A549 (cell line): ENCODE measurements around the gene RHEB. TPM values are rescaled to one million over a fixed set of nuclear protein-coding genes. Genes with fewer than 3 reads are reported as not detected.

Experiments
- ATAC-seq, 2 experiments: fragments of 200-7000 bp in 1 of 2; fragments of >200 bp in 1 of 2; cut with Nextera tagmentation in 1 of 2; cut with Tn5 transposase in 1 of 2; 3 replicates each; pipeline versions ENCODE4 v1.8.0 to v1.9.1; 2018 to 2020; ENCODE audit warnings: mild to moderate bottlenecking in 1 of 2, moderate library complexity in 1 of 2
- CTCF ChIA-PET: fragments of 300-600 bp; sonication (Branson Sonifier 250); formaldehyde crosslinking; extraction: SDS; loops from one replicate; lab custom pipeline; 2021; ENCODE audit warnings: antibody characterized with exemption, inconsistent platforms; lab: Yijun Ruan, JAX
- POLR2A ChIA-PET: fragments of 350-600 bp; formaldehyde crosslinking; extraction: SDS; loops from one replicate; lab custom pipeline; 2021; ENCODE audit warnings: antibody characterized with exemption, inconsistent platforms; lab: Yijun Ruan, JAX
- DNase-seq, 2 experiments: peaks; one replicate each; pipeline versions ENCODE4 v3.0.0 to v3.0.0-alpha.2; 2011 to 2016; ENCODE audit warnings: low read depth in 1 of 2, low spot score in 1 of 2
- FAIRE-seq: peaks from 2 replicates; lab custom pipeline; 2011; peaks lifted over from hg19 to GRCh38; lab: Jason Lieb, UNC
- H3K27ac ChIP-seq, 2 experiments: fragments of >200 bp; sonication (Bioruptor Twin); formaldehyde crosslinking; 3 replicates each; pipeline ENCODE4 v1.5.1; 2016 to 2017
- H3K4me1 ChIP-seq: fragments of >200 bp; sonication (Bioruptor Twin); formaldehyde crosslinking; 3 replicates; pipeline ENCODE4 v1.6.1; 2016
- H3K4me2 ChIP-seq: fragments of >200 bp; sonication (Bioruptor Twin); formaldehyde crosslinking; 3 replicates; pipeline ENCODE4 v1.6.1; 2016
- H3K4me3 ChIP-seq: fragments of >200 bp; sonication (Bioruptor Twin); formaldehyde crosslinking; 3 replicates; pipeline ENCODE4 v1.5.1; 2016
- H3K9me3 ChIP-seq: fragments of >200 bp; sonication (Bioruptor Twin); formaldehyde crosslinking; 3 replicates; pipeline ENCODE4 v1.6.1; 2016
- BHLHE40 ChIP-seq: IDR thresholded peaks from 2 replicates; pipeline ENCODE4 v1.6.1; 2012; ENCODE audit warnings: low read depth, low read length, inconsistent platforms
- CBX2 ChIP-seq: fragments of 200-600 bp; sonication (generic); IDR thresholded peaks from 2 replicates; pipeline ENCODE4 v1.6.1; 2016; ENCODE audit warnings: low read depth, mild to moderate bottlenecking, borderline replicate concordance
- CHD2 ChIP-seq: fragments of 150-350 bp; IDR thresholded peaks from 2 replicates; pipeline ENCODE4 v1.6.1; 2014; ENCODE audit warnings: low read length; ENCODE audit not compliant: partially characterized antibody
- EHMT2 ChIP-seq: fragments of 200-600 bp; sonication (generic); IDR thresholded peaks from 2 replicates; pipeline ENCODE4 v1.6.1; 2016; ENCODE audit warnings: antibody characterized with exemption, low read depth, mild to moderate bottlenecking, moderate library complexity
- EP300 ChIP-seq, 2 experiments: fragments of >200 bp; sonication (Bioruptor Twin); formaldehyde crosslinking; IDR thresholded peaks; 2 replicates in 1 of 2; 3 replicates in 1 of 2; pipeline ENCODE4 v1.6.1; 2016 to 2017
- FOSB ChIP-seq: fragments of 250-450 bp; sonication (Bioruptor Pico); IDR thresholded peaks from 2 replicates; pipeline ENCODE4 v1.5.0; 2020; ENCODE audit warnings: mild to moderate bottlenecking, moderate library complexity
- FOSL2 ChIP-seq, 2 experiments: fragments of 450-650 bp in 1 of 2; fragments of >200 bp in 1 of 2; sonication (Bioruptor Twin) in 1 of 2; formaldehyde crosslinking; IDR thresholded peaks; 2 replicates each; pipeline versions ENCODE4 v1.5.0 to v1.6.1; 2016 to 2020; ENCODE audit warnings: mild to moderate bottlenecking in 1 of 2, moderate library complexity in 1 of 2
- HDAC2 ChIP-seq: fragments of 200-600 bp; sonication (generic); IDR thresholded peaks from 2 replicates; pipeline ENCODE4 v1.6.1; 2016
- JUN ChIP-seq, 2 experiments: fragments of >200 bp; sonication (Bioruptor Twin); formaldehyde crosslinking; IDR thresholded peaks; 2 replicates in 1 of 2; 3 replicates in 1 of 2; pipeline ENCODE4 v1.6.1; 2016 to 2017
- JUNB ChIP-seq: fragments of >200 bp; sonication (Bioruptor Twin); formaldehyde crosslinking; IDR thresholded peaks from 2 replicates; pipeline ENCODE4 v1.6.1; 2016
- KDM1A ChIP-seq: fragments of 200-600 bp; sonication (generic); IDR thresholded peaks from 2 replicates; pipeline ENCODE4 v1.6.1; 2016; ENCODE audit warnings: low read depth, mild to moderate bottlenecking
- MYC ChIP-seq: IDR thresholded peaks from 2 replicates; pipeline ENCODE4 v1.6.1; 2012; ENCODE audit warnings: mild to moderate bottlenecking, inconsistent platforms, low read length, improper control_type of control experiment, borderline replicate concordance
- POLR2A ChIP-seq: IDR thresholded peaks from 2 replicates; pipeline ENCODE4 v1.6.1; 2012; ENCODE audit warnings: mild to moderate bottlenecking, low read length
- RCOR1 ChIP-seq: fragments of 150-350 bp; IDR thresholded peaks from 2 replicates; pipeline ENCODE4 v1.6.1; 2014; ENCODE audit warnings: antibody characterized with exemption, low read length, low read depth
- RNF2 ChIP-seq: fragments of 200-600 bp; sonication (generic); IDR thresholded peaks from 2 replicates; pipeline ENCODE4 v1.6.1; 2016; ENCODE audit warnings: low read depth, mild to moderate bottlenecking, antibody characterized with exemption, moderate library complexity, borderline replicate concordance
- SMC3 ChIP-seq: fragments of >200 bp; sonication (Bioruptor Twin); formaldehyde crosslinking; IDR thresholded peaks from 3 replicates; pipeline ENCODE4 v1.6.1; 2018; ENCODE audit warnings: inconsistent platforms
- SREBF2 ChIP-seq: fragments of 450-650 bp; IDR thresholded peaks from 2 replicates; pipeline ENCODE4 v1.6.1; 2014; ENCODE audit warnings: mild to moderate bottlenecking, moderate library complexity
- ZC3H11A ChIP-seq: fragments of 450-650 bp; IDR thresholded peaks from 2 replicates; pipeline ENCODE4 v1.6.1; 2014; ENCODE audit warnings: antibody characterized with exemption, mild to moderate bottlenecking
- ZFP36 ChIP-seq: fragments of 450-650 bp; IDR thresholded peaks from 2 replicates; pipeline ENCODE4 v1.6.1; 2014; ENCODE audit warnings: borderline replicate concordance; ENCODE audit not compliant: partially characterized antibody
- WGBS: methylation state at CpG from one replicate; pipeline ENCODE4 v1.1.6; 2017; ENCODE audit errors: missing lambda C conversion rate; 5-methylcytosine and 5-hydroxymethylcytosine counted together
- polyA plus RNA-seq, 4 experiments: library from polyadenylated mRNA; depleted of rRNA in 3 of 4; stranded (reverse); fragments of >200 nt; fragmentation: RNase III in 1 of 4; extraction: RNeasy Plus Mini Kit Qiagen cat#74134 plus additional on column Dnase treatment in 1 of 4; gene quantifications; 2 replicates in 3 of 4; 3 replicates in 1 of 4; pipeline ENCODE4 v1.2.3, GENCODE V29; 2011 to 2017
- TF ChIP-seq, protein P1 (sequence below): IDR thresholded peaks from 2 replicates; pipeline ENCODE4 v1.6.1; 2012
- TF ChIP-seq, protein P2 (sequence below): fragments of >200 bp; sonication (Bioruptor Twin); formaldehyde crosslinking; IDR thresholded peaks from 3 replicates; pipeline ENCODE4 v1.5.1; 2016
- TF ChIP-seq, protein P3 (sequence below): fragments of 150-350 bp; IDR thresholded peaks from 2 replicates; pipeline ENCODE4 v1.6.1; 2014; ENCODE audit warnings: low read depth, mild to moderate bottlenecking, low read length
- TF ChIP-seq, protein P4 (sequence below): fragments of 250-450 bp; sonication (Bioruptor Pico); IDR thresholded peaks from 2 replicates; pipeline ENCODE4 v1.5.0; 2021; ENCODE audit warnings: mild to moderate bottlenecking, moderate library complexity, borderline replicate concordance
- TF ChIP-seq, protein P5 (sequence below): fragments of >200 bp; sonication (Bioruptor Twin); formaldehyde crosslinking; IDR thresholded peaks from 2 replicates; pipeline ENCODE4 v1.6.1; 2016
- TF ChIP-seq, protein P6 (sequence below): IDR thresholded peaks from 2 replicates; pipeline ENCODE4 v1.6.1; 2012; ENCODE audit warnings: low read depth, borderline replicate concordance

The RHEB gene
- polyA plus RNA-seq, 2 of the 4 experiments (the other 2 are of a cell fraction), result 110 to 198 TPM

DNA sequence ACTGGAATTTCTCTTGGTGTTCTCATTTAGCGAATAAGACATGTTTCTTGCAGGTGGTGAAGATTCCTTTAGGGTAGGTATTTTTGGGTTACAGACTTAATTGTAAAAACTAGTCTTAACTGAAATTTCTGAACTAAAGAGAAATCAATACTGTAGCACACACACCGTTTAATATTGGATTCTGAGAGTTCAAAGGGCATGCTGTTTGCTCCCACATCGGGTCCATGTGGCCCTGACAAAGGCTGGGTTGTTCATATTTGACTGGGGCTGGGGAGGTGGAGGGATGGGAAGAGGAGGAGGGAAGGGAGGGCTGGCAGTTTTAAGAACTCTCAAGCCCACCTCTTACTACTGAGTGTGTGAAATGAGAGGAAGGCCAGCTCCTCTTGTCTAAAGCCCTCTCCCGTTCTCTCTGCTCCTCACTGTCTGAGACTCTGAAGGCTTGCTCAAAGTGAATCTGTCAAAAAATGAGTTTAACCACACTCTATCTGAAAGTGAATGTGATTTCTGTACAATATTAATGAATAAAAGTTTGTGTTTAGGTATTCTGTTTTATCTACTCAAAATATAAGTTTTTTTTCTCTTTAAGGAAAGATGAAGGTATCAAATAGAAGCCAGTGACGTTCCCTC is 40.0 kb upstream of the RHEB start:
- Histone ChIP-seq H3K4me1 (no peaks in the 10 kb centered on the region), H3K4me3 (no peak overlapping the region), H3K27ac (no peak overlapping the region), H3K9me3 (no peaks in the 10 kb centered on the region), H3K4me2 (no peak overlapping the region)
- no peak for ATAC-seq
- DNase-seq, result no peak
- no peak for FAIRE-seq
- ChIA-PET CTCF (no interaction called here), POLR2A (no interaction called here)
- TF ChIP-seq JUNB (no peak), JUN (IDR thresholded peaks at IDR 0.05) (no peak), EHMT2 (no peak), MYC (no peak), SMC3 (no peak), RNF2 (no peak), HDAC2 (no peak), FOSB (CRISPR knock-in tag) (no peak)
- TF ChIP-seq, protein P1, sequence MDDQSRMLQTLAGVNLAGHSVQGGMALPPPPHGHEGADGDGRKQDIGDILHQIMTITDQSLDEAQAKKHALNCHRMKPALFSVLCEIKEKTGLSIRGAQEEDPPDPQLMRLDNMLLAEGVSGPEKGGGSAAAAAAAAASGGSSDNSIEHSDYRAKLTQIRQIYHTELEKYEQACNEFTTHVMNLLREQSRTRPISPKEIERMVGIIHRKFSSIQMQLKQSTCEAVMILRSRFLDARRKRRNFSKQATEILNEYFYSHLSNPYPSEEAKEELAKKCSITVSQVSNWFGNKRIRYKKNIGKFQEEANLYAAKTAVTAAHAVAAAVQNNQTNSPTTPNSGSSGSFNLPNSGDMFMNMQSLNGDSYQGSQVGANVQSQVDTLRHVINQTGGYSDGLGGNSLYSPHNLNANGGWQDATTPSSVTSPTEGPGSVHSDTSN, result no peak
- TF ChIP-seq, protein P2, sequence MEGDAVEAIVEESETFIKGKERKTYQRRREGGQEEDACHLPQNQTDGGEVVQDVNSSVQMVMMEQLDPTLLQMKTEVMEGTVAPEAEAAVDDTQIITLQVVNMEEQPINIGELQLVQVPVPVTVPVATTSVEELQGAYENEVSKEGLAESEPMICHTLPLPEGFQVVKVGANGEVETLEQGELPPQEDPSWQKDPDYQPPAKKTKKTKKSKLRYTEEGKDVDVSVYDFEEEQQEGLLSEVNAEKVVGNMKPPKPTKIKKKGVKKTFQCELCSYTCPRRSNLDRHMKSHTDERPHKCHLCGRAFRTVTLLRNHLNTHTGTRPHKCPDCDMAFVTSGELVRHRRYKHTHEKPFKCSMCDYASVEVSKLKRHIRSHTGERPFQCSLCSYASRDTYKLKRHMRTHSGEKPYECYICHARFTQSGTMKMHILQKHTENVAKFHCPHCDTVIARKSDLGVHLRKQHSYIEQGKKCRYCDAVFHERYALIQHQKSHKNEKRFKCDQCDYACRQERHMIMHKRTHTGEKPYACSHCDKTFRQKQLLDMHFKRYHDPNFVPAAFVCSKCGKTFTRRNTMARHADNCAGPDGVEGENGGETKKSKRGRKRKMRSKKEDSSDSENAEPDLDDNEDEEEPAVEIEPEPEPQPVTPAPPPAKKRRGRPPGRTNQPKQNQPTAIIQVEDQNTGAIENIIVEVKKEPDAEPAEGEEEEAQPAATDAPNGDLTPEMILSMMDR, result no peak
- 87% methylated on average over 5 of the region's 5 CpGs for WGBS

DNA sequence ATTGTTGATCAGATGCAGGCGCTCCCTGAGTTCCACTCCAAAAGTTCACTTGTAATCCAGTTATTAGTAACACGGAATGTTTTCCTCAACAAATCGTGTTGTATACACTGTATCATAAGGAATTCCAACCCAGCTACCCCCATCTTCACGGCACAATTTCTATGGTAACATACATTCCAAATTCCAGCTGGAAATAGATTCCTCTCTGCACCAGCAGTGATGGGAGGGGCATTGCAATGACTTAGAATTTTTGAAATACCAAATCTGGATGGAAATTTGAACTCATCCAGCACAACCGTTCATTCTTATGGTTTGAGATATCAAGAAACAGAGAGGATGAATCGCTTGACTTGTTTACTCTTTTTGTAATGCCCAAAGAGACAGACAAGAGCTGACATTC is 38.9 kb upstream of the RHEB start:
- H3K27ac ChIP-seq, result no peak overlapping the region
- TF ChIP-seq, protein P3, sequence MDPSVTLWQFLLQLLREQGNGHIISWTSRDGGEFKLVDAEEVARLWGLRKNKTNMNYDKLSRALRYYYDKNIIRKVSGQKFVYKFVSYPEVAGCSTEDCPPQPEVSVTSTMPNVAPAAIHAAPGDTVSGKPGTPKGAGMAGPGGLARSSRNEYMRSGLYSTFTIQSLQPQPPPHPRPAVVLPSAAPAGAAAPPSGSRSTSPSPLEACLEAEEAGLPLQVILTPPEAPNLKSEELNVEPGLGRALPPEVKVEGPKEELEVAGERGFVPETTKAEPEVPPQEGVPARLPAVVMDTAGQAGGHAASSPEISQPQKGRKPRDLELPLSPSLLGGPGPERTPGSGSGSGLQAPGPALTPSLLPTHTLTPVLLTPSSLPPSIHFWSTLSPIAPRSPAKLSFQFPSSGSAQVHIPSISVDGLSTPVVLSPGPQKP, result no peak
- TF ChIP-seq RNF2 (no peak), CBX2 (no peak), BHLHE40 (no peak), CHD2 (no peak), ZC3H11A (no peak), JUNB (no peak), POLR2A (no peak), RCOR1 (no peak), ZFP36 (no peak), EP300 (IDR thresholded peaks at IDR 0.05) (no peak), FOSL2 (IDR thresholded peaks at IDR 0.05) (no peak), FOSL2 (CRISPR knock-in tag; IDR thresholded peaks at IDR 0.05) (no peak), KDM1A (no peak), SREBF2 (no peak)
- TF ChIP-seq, protein P4, sequence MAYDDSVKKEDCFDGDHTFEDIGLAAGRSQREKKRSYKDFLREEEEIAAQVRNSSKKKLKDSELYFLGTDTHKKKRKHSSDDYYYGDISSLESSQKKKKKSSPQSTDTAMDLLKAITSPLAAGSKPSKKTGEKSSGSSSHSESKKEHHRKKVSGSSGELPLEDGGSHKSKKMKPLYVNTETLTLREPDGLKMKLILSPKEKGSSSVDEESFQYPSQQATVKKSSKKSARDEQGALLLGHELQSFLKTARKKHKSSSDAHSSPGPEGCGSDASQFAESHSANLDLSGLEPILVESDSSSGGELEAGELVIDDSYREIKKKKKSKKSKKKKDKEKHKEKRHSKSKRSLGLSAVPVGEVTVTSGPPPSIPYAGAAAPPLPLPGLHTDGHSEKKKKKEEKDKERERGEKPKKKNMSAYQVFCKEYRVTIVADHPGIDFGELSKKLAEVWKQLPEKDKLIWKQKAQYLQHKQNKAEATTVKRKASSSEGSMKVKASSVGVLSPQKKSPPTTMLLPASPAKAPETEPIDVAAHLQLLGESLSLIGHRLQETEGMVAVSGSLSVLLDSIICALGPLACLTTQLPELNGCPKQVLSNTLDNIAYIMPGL (CRISPR knock-in tag), result no peak
- TF ChIP-seq, protein P5, sequence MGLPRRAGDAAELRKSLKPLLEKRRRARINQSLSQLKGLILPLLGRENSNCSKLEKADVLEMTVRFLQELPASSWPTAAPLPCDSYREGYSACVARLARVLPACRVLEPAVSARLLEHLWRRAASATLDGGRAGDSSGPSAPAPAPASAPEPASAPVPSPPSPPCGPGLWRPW, result no peak
- TF ChIP-seq, protein P6, sequence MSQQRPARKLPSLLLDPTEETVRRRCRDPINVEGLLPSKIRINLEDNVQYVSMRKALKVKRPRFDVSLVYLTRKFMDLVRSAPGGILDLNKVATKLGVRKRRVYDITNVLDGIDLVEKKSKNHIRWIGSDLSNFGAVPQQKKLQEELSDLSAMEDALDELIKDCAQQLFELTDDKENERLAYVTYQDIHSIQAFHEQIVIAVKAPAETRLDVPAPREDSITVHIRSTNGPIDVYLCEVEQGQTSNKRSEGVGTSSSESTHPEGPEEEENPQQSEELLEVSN, result no peak
- TF ChIP-seq, protein P2, result no peak

More for the DNA sequence above, 38.9 kb upstream of the RHEB start:
- 86% methylated on average over 6 of the region's 6 CpGs for WGBS
- ChIA-PET CTCF (interaction anchor here (0.7 to 3.5 kb wide), 2 partner anchors 109 to 201 kb away, joined by 3 to 14 read pairs; no protein-coding TSS in a partner anchor), POLR2A (no interaction called here)
- Histone ChIP-seq H3K9me3 (no peaks in the 10 kb centered on the region), H3K4me1 (no peaks in the 10 kb centered on the region), H3K4me2 (no peak overlapping the region), H3K4me3 (no peak overlapping the region)
- DNase-seq, result no peak
- FAIRE-seq, result no peak
- ATAC-seq, result no peak
